DMS53 treated with DMSO at 0.1 percent for 48 hours (cell line): ENCODE data around the gene PSMD11.
"Not testable (repeated sequence)": the region's sequence is repeated elsewhere in the genome, so short reads cannot be mapped to it uniquely, and the experiment has no call there.

Experiments used
- DNase-seq: peaks from one replicate; lab custom pipeline; 2025; ENCODE audit not compliant: unreplicated experiment; lab: John Stamatoyannopoulos, UW

Gene PSMD11

GRCh38 chr17:32510466-32510865, 66.2 kb downstream of the PSMD11 start:
- no peak for DNase-seq

GRCh38 chr17:32512328-32512727, 68.0 kb downstream of the PSMD11 start:
- DNase-seq = no peak

DNA sequence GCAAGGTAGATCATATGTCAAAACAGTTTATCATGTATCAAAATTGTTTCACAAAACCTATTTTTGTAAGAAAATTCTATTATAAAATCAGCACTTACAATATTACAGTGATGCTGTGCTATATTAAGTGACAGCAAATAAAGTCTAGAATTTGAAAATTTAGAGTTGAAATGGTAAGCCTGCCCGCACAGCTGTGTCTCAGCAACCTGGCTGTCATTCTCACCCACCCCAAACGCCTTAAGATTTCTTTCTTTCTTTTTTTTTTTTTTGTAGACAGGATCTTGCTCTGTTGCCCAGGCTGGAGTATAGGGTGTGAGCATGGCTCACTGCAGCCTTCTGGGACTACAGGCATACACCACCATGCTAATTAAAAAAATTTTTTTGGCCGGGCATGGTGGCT, 69.3 kb downstream of the PSMD11 start:
- DNase-seq = no peak

DNA sequence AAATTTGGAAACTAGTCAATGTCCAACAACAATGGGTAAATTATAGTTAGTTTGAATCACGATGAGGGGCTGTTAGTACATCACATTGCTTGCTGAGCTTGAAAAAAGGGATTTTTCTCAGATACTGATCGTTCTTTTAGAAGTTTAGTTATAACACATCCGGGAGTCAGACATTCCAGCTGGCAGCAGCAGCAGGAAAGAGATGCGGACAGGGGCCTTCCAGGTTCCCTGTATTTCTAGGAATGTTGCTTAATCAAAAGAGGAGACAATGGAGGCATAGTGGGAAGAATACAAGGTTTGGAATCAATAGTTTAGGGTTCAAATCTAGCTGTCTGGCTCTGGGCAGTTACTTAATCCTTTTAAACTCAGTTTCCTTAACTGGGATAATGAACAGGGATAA, 70.3 kb downstream of the PSMD11 start:
- no peak for DNase-seq

DNA sequence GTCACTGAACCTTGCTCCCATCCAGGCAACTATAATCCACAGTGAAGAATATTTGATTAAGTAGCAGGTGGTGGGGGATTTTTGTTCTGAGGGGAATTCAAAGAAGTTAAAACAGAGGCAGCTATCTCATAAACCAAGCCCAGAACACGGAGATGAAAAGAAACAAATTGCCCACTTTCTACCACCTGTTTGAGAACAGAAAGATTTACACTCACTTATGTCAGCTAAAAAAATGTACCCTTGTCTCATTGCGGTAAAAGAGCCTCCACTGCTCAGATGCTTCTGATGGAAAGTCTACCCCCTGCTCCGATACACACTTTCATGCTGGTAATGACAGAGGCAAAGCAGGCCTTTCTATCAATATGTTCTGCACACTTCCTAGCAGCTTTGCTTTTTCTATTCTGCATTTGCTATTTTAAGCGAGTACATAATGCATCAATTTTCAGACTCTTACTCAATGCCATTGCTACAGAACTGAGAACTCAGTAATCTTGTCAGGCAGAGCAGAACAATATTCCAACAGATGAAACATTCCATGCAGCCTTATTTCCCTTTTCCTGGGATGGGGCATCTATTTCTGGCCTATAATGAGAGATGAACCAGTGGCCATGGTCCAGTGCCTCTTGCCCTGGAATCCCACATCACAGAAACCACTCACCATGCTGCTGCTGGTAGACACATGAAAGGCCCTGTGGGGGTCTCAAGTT, 71.5 kb downstream of the PSMD11 start:
- no peak for DNase-seq

GRCh38 chr17:32516450-32516849, 72.1 kb downstream of the PSMD11 start:
- DNase-seq = no peak

GRCh38 chr17:32516940-32517701, 72.8 kb downstream of the PSMD11 start:
- DNase-seq = no peak

GRCh38 chr17:32517982-32518381, 73.7 kb downstream of the PSMD11 start:
- DNase-seq = no peak

GRCh38 chr17:32518646-32519227, 74.4 kb downstream of the PSMD11 start:
- DNase-seq = no peak

- DNase-seq = peak; percentile 25
These were observed 75.2 kb downstream of the PSMD11 start for GRCh38 chr17:32519228-32520103.

- DNase-seq = no peak
These were observed 75.9 kb downstream of the PSMD11 start for GRCh38 chr17:32520104-32520701.

- no peak for DNase-seq
These were observed 76.6 kb downstream of the PSMD11 start for GRCh38 chr17:32520737-32521404.

GRCh38 chr17:32523017-32523680, 78.8 kb downstream of the PSMD11 start:
- no peak for DNase-seq

DNA sequence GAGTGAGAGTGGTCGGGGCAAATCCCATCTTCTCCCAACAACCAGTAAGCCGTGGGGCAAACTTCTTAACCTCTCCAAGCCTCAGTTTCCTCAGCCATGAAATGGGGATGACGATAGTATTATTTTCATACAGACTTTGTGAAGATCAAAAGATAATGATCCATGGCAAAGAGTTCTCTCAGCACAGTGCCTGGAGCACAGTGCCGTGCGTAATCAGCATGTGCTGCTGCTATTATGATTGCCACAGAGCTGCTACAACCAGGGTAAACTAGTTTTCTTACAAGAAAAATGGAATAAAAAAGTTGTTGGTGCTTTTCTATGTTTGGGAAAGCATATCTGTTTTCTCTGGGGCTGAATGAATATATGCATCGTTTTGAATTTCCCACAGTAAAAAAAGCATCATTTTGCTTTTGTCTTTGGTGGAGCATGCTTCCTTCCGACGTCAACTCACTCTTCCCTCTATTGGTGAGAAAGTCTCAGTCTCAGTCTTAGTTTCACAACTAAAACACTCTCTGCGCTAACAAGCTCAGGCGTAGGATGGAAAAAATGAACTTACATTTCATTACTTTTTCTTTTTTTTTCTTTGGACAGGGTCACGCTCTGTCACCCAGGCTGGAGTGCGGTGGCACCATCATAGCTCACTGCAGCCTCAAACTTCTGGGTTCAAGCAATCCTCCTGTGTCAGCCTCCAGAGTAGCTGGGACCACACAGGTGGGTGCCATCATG, 79.7 kb downstream of the PSMD11 start:
- DNase-seq = no peak

DNA sequence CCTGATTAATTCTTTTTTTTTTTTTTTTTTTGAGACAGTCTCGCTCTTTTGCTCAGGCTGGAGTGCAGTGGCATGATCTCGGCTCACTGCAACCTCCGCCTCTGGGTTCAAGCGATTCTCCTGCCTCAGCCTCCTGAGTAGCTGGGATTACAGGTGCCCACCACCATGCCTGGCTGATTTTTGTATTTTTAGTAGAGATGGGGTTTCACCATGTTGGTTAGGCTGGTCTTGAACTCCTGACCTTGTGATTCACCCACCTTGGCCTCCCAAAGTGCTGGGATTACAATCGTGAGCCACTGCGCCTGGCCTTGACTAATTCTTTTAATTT, 80.2 kb downstream of the PSMD11 start:
- DNase-seq = not testable (repeated sequence)

DNA sequence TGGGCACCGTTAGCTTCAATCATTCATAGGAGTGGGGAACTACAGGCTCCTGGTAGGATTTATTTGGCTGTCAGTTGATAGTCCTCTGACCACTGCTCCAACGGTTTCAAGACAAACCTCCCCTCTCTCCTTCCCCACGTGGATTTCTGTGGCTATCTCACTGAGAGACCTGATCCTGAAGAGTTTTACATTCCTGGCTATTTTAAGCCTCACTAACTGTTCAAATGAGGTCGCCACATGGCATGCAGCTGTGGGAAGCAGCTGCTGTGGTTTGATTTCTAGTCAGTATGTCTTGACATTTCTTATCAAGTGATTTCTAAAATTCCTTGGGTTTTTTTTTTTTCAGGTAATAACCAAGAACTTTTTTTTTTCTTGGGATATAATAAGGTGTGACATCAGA, 80.8 kb downstream of the PSMD11 start:
- no peak for DNase-seq

DNA sequence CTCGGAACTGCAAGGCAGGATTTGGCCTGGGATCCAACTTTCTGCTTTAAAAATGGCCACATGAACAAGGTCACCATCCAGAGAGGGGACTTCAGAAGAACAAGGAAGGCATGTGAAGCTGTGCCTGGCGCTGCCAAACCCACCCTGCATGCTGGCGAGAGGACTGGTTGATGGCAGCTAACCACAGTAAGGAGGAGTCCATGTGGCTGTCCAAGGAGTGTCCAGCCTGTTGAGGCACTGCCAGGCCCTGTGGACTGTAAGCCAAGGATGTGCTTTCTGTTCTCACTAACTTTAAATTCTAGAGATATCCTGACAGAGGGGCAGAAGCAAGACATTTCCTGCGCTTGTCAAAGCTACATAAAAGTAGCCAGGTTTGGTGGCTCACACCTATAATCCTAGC, 82.8 kb downstream of the PSMD11 start:
- no peak for DNase-seq

DNA sequence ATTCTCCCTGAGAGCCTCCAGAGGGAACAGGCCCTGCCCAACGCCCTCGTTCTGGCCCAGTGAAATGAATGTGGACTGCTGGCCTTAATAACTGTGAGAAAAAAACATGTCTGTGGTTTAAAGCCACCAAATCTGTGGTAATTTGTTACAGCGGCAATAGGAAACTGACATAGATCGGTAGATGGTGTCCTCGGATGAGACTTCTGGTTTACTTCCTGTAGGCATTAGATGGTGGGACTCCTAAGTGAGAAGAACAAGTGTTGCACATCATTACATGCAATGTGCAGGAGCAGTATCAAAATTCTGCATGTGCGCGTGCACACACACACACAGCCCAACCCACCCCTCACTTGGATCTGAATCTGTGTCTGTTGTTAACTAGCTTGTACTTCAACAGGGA, 84.5 kb downstream of the PSMD11 start:
- DNase-seq = no peak

- no peak for DNase-seq
These were observed 85.3 kb downstream of the PSMD11 start for GRCh38 chr17:32529604-32530003.
